HL-60 (cell line): Measurements from ENCODE around the gene SP9.

Experiments
- DNase-seq, 2 experiments: peaks; one replicate each; pipeline ENCODE4 v3.0.0-alpha.2; 2010 to 2020; ENCODE audit warnings: low read depth in 1 of 2, low spot score in 1 of 2
- H3K27ac ChIP-seq: fragments of 250-450 bp; sonication (Bioruptor Pico); replicated peaks from 2 replicates; pipeline ENCODE4 v1.5.1; 2020; ENCODE audit warnings: mild to moderate bottlenecking, moderate library complexity
- H3K27me3 ChIP-seq: fragments of 250-450 bp; sonication (Bioruptor Pico); 2 replicates; pipeline ENCODE4 v1.5.1; 2021; ENCODE audit warnings: mild to moderate bottlenecking, moderate library complexity; ENCODE audit not compliant: insufficient read depth, poor library complexity, severe bottlenecking
- H3K4me3 ChIP-seq: replicated peaks from 2 replicates; pipeline ENCODE4 v1.5.1; 2011; ENCODE audit warnings: mild to moderate bottlenecking, control low read depth, low read length; ENCODE audit not compliant: insufficient read depth
- GABPA ChIP-seq: IDR thresholded peaks from 2 replicates; pipeline ENCODE4 v1.6.1; 2012; ENCODE audit warnings: low read depth
- POLR2AphosphoS5 ChIP-seq: IDR thresholded peaks from 2 replicates; pipeline ENCODE4 v1.6.1; 2012; ENCODE audit warnings: low read depth
- SPI1 ChIP-seq: IDR thresholded peaks from 2 replicates; pipeline ENCODE4 v1.6.1; 2012; ENCODE audit warnings: low read depth, mild to moderate bottlenecking, borderline replicate concordance
- TF ChIP-seq, protein P1 (sequence below): IDR thresholded peaks from 2 replicates; pipeline ENCODE4 v1.6.1; 2012; ENCODE audit warnings: low read depth; ENCODE audit not compliant: insufficient replicate concordance
- TF ChIP-seq, protein P2 (sequence below): IDR thresholded peaks from one replicate; pipeline ENCODE4 v1.5.1; 2011; ENCODE audit warnings: low read length, control low read depth, inconsistent platforms; ENCODE audit not compliant: insufficient read depth

SP9 gene

DNA sequence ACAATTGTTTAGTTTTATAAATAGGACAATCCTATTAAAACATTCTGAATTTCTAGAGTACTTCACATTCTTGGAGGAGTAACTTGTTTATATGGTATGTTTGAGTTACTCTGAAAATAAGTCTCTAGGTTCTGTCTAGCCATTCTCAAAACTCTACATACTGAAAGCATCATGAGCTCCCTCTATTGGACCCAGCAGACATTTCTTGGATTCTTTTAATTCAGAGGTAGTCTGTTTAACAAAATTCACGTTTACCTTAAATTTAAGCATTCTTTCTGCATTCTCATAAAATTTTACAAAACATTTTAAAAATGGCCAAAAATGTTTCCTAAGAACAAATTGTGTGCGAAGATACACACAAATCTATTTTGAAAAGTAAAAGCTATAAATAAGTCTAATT, 15.3 kb downstream of the SP9 start:
- H3K27me3 ChIP-seq, result peaks cover 5% of the 10 kb centered on the region
- TF ChIP-seq, protein P1, sequence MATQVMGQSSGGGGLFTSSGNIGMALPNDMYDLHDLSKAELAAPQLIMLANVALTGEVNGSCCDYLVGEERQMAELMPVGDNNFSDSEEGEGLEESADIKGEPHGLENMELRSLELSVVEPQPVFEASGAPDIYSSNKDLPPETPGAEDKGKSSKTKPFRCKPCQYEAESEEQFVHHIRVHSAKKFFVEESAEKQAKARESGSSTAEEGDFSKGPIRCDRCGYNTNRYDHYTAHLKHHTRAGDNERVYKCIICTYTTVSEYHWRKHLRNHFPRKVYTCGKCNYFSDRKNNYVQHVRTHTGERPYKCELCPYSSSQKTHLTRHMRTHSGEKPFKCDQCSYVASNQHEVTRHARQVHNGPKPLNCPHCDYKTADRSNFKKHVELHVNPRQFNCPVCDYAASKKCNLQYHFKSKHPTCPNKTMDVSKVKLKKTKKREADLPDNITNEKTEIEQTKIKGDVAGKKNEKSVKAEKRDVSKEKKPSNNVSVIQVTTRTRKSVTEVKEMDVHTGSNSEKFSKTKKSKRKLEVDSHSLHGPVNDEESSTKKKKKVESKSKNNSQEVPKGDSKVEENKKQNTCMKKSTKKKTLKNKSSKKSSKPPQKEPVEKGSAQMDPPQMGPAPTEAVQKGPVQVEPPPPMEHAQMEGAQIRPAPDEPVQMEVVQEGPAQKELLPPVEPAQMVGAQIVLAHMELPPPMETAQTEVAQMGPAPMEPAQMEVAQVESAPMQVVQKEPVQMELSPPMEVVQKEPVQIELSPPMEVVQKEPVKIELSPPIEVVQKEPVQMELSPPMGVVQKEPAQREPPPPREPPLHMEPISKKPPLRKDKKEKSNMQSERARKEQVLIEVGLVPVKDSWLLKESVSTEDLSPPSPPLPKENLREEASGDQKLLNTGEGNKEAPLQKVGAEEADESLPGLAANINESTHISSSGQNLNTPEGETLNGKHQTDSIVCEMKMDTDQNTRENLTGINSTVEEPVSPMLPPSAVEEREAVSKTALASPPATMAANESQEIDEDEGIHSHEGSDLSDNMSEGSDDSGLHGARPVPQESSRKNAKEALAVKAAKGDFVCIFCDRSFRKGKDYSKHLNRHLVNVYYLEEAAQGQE, result no peak
- TF ChIP-seq, protein P2, sequence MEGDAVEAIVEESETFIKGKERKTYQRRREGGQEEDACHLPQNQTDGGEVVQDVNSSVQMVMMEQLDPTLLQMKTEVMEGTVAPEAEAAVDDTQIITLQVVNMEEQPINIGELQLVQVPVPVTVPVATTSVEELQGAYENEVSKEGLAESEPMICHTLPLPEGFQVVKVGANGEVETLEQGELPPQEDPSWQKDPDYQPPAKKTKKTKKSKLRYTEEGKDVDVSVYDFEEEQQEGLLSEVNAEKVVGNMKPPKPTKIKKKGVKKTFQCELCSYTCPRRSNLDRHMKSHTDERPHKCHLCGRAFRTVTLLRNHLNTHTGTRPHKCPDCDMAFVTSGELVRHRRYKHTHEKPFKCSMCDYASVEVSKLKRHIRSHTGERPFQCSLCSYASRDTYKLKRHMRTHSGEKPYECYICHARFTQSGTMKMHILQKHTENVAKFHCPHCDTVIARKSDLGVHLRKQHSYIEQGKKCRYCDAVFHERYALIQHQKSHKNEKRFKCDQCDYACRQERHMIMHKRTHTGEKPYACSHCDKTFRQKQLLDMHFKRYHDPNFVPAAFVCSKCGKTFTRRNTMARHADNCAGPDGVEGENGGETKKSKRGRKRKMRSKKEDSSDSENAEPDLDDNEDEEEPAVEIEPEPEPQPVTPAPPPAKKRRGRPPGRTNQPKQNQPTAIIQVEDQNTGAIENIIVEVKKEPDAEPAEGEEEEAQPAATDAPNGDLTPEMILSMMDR, result peak; percentile 4
- H3K4me3 ChIP-seq, result no peak overlapping the region
- DNase-seq, result no peak
- H3K27ac ChIP-seq, result no peak overlapping the region

DNA sequence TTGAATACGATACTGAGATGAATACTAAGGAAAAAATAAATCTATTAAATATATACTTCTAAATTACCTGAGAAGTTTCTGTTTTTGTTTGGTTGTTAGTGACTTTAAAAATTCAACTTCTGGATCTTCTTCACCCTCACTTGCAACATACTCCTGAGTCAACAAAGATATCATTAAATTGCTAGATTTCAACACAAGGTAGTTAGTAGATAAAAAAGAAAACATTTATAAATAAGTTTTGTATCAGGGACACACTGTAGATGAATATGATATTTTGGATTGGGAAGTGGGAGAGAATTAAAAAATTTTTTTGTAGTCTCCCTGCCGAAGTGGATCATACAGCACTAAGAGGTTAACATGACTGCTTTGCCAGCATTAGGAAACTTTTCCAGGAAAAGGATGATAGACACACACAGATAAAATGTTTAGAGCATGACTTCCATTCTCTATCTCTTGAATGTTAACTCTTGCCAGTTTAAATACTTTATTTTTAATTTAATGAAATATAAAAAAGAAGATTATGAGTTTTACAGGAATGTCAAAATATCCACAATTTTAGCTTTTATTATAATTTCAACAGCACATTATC, 15.9 kb downstream of the SP9 start:
- TF ChIP-seq GABPA (no peak), SPI1 (no peak), POLR2AphosphoS5 (no peak)
- TF ChIP-seq, protein P1, result no peak
- TF ChIP-seq, protein P2, result no peak
- no peak for DNase-seq
- no peak overlapping the region for H3K4me3 ChIP-seq
- no peaks in the 10 kb centered on the region for H3K27me3 ChIP-seq
- H3K27ac ChIP-seq, result no peak overlapping the region

DNA sequence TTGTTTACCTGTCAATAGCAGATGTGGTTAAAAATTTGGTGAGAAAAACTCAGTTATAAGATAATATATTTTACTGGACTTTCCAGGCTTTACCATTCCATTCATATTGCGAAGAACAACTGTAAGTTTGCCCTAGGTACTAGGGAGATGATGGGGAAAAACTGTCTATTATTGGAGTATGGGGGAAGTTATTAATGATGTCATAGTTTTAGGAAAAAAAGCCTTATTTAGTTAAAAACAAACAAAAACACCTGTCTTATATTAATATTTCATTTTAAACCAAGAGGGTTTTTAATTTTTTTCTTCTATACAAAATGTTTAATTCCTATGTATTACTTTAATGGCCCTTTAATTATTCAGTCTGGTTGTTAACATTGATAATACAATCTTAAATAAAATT, 18.2 kb downstream of the SP9 start:
- TF ChIP-seq, protein P1, result no peak
- TF ChIP-seq POLR2AphosphoS5, result no peak
- TF ChIP-seq SPI1, result no peak
- TF ChIP-seq, protein P2, result no peak
- no peak for TF ChIP-seq GABPA
- Histone ChIP-seq H3K27me3 (no peaks in the 10 kb centered on the region), H3K27ac (no peak overlapping the region), H3K4me3 (no peak overlapping the region)
- no peak for DNase-seq
